Measurements from ENCODE around the gene VMP1.
"Not testable (repeated sequence)": the region's sequence is repeated elsewhere in the genome, so short reads cannot be mapped to it uniquely, and the experiment has no call there.

GRCh38 chr17:59852847-59853167, 145.4 kb downstream of the VMP1 start:
- not testable (repeated sequence) for TF ChIP-seq CTCF (IDR thresholded peaks at IDR 0.05; ENCODE audit: insufficient read depth, low read depth, low read length); EZH2 (IDR thresholded peaks at IDR 0.05; ENCODE audit: insufficient read depth, low read length)
